Right hindlimb (tissue), 1 donor: ENCODE results near the gene CSN1S1.
"Not testable (repeated sequence)": the region's sequence is repeated elsewhere in the genome, so short reads cannot be mapped to it uniquely, and the experiment has no call there.

Source experiments
- DNase-seq: peaks from one replicate; pipeline ENCODE4 v3.0.0-alpha.2; 2018

Gene CSN1S1, protein sequence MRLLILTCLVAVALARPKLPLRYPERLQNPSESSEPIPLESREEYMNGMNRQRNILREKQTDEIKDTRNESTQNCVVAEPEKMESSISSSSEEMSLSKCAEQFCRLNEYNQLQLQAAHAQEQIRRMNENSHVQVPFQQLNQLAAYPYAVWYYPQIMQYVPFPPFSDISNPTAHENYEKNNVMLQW

GRCh38 chr4:69930768-69931167 lies at the start of gene CSN1S1:
Gene CSN1S1, plus strand, starts transcription at chr4:69931068. Its CDS starts 1,488 bp downstream, at chr4:69932556.
- DNase-seq: no peak

DNA sequence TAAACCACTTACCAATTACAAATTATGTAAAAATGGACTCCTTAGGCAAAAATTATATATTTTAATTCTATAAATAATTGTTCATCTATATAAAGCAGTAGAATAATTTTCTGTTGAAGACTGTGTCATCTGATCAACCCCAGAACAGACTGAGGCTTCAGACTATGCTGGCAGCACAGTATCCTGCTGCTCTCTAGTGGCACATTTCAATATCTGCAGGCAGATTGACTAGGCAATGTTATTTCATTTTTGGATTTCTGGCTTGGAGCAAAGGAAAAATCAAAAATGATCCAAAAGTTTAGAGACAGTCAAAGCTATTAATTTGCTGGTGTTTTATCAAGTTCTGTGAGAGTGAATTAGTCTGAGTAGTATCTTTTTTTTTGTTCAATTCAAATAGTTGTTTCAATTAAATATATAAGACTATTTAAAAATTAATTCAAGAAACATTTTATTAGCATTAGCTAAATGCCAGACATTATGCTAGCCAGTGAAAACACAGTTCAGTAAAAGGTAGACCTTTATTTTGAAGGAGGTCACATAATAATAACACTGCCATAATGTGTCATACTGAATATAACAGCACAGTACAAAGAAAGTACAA lies 49.6 kb upstream of the CSN1S1 start:
- peak; percentile 57 for DNase-seq

DNA sequence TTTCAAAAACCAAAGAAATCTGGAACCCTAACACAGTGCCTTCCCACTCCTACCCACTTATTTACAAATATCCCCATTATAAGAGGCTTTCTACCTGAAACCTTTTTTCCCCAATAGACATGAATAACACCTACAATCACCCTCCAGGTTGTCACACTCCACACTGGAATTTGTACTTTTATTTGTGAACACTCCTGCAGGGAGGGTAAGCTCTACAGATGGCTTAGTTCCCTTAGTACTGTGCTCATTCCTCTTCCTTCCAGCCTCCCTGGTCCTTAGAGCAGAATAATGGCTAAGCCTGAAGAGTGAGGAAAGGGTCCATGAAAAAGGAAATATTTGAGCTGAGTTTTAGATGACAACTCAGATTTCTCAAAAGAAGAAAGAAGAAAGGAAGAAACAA lies 48.7 kb upstream of the CSN1S1 start:
- DNase-seq: no peak

- no peak for DNase-seq
Observed at GRCh38 chr4:69888336-69888735, 42.5 kb upstream of the CSN1S1 start.

DNA sequence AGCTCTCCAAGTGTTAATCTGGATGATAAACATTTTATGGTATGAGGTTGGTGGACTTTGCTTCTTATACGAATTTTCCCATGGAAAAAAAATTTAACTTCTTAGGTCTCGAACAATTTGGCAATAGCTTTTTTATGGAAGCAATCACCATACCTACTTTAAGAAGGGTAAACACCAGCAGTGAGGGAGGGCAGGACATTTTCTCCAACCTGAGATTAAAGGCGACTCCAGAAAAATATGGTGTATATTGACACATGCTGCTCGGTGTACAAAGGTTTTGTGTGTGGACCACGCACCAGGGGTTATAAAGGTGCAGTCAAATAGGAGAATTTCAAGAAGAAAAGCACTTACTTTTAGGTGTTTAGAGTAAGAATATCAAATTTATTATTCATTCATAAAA lies 36.7 kb upstream of the CSN1S1 start:
- no peak for DNase-seq

DNA sequence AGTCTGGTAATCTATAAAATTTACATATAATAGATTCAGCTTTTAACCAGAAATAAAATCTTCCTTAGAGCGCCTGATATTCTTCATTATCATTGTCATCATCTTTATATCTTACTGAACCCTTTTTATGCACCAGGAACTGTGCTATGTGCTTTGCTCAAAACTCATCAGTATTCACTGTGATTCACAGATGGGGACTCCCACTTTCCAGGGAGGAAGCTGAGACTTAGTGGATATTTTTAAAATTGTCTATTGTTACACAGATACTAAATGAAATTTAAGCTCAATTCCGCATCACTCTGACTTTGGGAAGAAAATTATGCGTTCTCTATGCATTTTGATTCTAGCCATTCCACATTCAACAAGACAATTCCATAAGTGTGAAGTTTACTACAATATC lies 36.1 kb upstream of the CSN1S1 start:
- DNase-seq: no peak

DNA sequence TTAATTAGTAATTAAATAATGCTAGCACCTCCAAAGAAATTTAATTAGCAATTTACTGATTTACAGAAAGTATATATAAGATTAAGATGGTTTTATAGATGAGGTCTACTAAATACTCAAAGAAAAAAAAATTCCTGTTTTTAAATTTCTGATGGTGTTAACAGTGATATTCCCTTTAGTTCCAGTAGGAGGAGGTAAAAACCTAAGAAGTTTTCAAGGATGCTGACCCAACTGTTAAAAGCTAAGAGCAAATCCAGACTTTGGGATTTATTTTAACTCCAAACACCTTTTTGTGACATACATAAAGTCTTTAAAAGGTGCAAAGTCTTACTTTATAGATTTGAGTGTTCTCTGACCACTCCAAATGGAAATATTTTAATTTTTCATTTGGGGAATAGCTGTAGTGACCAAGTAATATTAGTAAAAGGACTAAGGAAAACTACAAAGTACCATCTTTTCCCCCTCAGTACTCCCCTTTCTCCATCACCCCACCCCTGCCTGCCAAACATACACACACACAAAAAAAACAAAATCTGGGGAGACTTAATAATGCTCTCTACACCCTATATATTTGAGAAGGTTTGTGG lies 34.2 kb upstream of the CSN1S1 start:
- no peak for DNase-seq

- no peak for DNase-seq
Observed at GRCh38 chr4:69907151-69907550, 23.7 kb upstream of the CSN1S1 start.

DNA sequence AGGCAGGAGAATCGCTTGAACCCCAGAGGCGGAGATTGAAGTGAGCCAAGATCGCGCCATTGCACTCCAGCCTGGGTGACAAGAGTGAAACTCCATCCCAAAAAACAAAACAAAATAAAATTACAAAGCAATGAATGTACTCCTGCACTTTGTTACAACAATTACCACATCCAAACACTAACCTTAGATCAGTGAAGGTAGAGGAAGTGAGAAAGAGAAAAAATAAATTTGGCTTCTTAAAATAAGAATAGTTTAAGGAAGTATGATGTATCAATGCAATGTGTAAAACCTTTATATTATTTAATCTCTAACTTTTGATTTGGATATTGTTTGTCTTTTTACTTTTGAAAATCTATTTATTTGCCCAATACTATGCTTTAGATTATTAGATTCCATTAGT lies 21.7 kb upstream of the CSN1S1 start:
- no peak for DNase-seq

- DNase-seq: no peak
Observed at GRCh38 chr4:69910016-69910782, 20.7 kb upstream of the CSN1S1 start.

- DNase-seq: no peak
Observed at GRCh38 chr4:69920874-69921273, 10.0 kb upstream of the CSN1S1 start.

- not testable (repeated sequence) for DNase-seq
Observed at GRCh38 chr4:69923782-69924410, 7.0 kb upstream of the CSN1S1 start.

DNA sequence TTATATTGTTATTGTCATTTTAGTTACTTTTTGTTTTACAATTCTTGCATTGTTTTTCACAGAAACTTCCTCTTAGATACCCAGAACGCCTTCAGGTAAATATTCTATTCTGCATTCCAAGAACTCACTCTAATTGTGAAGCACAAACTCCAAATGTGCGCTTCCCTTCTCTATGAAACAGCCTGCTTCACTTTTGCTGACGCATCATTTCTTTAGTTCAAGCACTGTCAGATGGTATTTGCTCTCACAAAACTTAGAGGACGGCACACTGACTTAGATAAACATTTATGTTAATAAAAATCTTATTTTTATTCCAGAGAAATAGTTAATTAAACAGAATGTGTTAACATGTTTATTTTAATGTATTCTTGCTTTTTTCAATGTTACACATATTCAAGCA lies 3.3 kb downstream of the CSN1S1 start:
- no peak for DNase-seq

- no peak for DNase-seq
Observed at GRCh38 chr4:69936566-69936965, 5.7 kb downstream of the CSN1S1 start.

DNA sequence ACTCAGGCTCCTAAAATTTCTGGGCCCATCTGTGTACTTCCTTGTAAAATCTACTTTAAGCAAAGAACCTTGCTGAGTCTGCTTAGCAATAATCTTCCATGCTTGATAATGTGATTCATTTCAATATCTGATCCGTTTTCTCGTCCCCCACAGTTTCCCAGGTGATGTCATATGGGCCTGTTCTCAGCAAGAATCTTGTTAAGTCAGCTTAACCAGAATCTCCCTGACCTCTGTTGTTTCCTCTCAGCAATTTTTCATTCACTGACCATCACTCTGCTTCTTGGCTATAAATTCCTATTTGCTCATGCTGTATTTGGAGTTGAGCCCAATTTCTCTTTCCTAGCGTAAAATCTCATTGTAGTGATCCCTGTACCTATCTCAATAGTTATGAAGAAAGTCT lies 20.7 kb downstream of the CSN1S1 start:
- no peak for DNase-seq

DNA sequence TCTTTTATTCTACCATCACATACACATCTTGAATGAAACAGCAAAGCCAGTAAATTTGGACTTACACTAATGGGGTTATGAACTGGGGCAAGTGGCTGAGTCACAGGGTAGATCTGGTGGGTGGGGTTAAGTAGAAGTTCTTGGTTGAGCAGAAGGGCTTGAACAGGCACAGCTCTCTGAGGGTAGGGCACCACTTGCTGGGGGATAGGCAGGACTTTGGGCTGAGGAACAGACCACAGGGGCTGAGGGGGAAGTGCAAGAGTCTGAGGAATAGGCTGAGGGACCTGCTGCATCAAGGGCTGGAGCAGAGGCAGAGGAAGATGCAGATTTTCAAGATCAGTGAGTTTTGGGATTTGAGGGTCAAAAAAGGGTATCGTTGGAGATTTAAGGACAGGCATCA lies 26.3 kb downstream of the CSN1S1 start:
- no peak for DNase-seq

- no peak for DNase-seq
Observed at GRCh38 chr4:69965628-69966027, 34.8 kb downstream of the CSN1S1 start, which contains the start of gene CSN2. Gene CSN2, minus strand, starts transcription at chr4:69965728. Its CDS starts 4,733 bp downstream, at chr4:69960995.

DNA sequence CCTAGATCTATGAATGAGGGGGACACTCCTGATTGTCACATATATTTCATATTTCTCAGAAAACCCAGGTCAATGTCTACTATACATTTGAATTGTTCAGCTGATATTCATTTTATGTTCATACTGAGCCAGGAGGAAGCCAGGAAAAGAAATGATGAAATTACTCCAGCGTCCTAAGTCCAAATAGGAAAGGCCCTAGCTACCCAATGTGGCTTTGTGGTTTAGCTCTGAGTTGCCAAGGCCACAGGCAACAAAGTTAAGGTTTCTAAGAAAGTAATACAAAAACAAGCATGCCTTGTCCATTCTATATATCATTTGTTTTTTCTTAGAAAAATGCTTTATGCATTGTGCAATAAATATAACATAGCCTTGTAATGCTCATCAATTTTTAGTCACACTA lies 39.2 kb downstream of the CSN1S1 start:
- DNase-seq: no peak

DNA sequence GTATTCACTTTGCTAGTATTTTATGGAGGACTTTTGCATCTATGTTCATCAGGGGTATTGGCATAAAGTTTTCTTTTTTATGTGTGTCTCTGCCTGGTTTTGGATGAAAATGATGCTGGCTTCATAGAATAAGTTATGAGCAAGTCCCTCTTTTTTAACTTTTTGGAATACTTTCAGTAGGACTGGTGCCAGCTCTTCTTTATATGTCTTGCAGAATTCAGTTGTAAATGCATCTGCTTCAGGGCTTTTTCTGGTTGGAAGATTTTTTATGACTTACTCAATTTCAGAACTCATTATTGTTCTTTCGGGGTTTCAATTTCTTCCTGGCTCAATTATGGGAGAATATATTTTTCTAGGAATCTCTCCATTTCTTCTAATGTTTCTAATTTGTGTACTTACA lies 43.8 kb downstream of the CSN1S1 start:
- no peak for DNase-seq

GRCh38 chr4:69977582-69977981 lies 46.7 kb downstream of the CSN1S1 start:
- DNase-seq: no peak

DNA sequence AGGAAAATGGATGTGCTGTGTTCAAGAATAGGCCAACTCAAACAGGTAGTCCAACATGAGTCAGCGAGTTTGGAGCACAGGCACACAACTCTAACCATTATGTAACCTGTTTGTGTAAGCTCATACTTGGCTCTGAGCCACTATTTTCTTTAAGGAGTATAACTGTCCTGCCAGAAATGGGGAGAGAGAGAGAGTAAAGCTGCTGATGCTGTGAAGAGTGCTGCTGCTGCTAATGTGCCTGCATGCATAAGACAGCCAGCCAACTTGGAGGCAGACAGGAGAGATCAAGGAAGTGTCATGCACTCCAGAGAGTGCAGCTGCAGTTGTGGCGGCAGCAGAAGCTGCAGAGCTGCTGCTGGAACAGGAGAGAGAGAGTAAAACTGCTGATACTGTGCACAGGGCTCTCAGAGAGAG lies 53.2 kb downstream of the CSN1S1 start:
- peak; percentile 67 for DNase-seq

DNA sequence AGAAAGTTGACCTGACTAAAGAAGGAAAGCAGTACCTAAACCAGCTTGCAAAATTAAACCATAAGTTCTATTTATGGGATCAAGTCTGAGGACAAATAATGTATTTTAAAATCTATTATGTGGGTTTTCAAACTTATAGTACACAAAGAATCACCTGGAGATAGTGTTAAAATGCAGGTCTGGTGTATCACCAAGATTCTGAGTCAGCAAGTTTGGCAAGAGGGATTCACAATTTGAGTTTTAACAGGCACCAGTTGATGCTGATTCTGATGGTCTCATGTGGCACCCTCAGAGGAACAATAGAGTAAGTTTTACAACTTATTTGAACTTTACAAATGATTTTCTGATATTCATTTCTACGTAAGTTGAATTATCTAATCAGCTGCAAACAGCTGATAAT lies 55.8 kb downstream of the CSN1S1 start:
- DNase-seq: no peak

- DNase-seq: no peak
Observed at GRCh38 chr4:69991016-69991415, 60.1 kb downstream of the CSN1S1 start.
